ENCODE data around the gene SIDT2.
A peak's percentile ranks its signal among the peaks of the same experiment; 100 is the strongest.
"Not testable (repeated sequence)": the region's sequence is repeated elsewhere in the genome, so short reads cannot be mapped to it uniquely, and the experiment has no call there.

SIDT2 gene

DNA sequence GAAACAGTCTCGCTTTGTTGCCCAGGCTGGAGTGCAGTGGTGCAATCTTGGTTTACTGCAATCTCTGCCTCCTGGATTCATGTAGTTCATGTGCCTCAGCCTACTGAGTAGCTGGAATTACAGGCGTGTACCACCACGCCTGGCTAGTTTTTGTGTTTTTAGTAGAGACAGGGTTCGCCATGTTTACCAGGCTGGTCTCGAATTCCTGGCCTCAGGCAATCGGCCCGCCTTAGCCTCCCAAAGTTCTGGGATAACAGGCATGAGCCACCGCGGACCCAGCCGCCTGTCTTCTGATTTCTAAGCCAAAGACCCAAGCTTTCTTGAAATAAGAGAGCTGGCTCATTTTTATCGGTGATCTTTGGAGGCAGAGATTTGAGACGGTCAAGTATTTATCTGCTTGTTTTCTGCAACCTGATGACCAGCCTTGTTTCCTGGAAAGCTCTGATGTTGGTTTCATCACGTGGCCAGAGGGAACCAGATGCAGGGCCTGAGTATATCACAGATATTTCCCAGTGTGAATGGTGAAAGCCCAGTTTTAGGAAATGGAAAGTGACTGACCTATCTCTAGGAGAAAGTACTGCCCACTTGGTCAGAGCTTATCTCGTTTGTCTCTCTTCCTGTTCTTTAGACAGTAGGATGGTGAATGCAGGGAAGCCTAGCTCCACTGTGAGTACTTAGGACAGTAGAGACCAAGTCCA lies 5.7 kb upstream of the SIDT2 start:
- DNase-seq (ENCODE audit: low spot score): no peak

DNA sequence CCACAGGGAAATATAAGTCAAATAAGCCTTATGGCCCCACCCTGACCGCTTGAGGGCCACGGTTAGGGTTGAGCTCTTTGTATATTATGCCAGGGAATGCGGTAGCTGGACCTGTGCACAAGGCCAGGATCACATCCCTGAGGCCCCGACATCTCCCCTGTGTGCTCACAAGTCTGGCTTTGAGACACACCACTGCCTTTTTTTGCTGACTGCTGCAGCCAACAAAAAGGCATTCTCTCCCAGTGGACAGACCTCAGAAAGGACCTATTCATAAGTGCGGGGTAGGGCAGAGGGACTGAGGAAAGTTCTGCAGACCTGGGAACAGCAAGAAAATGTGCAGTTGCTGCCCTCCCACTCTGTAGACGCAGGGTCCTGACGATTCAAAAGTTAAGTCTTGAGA lies 3.4 kb upstream of the SIDT2 start:
- DNase-seq (ENCODE audit: low spot score): no peak

DNA sequence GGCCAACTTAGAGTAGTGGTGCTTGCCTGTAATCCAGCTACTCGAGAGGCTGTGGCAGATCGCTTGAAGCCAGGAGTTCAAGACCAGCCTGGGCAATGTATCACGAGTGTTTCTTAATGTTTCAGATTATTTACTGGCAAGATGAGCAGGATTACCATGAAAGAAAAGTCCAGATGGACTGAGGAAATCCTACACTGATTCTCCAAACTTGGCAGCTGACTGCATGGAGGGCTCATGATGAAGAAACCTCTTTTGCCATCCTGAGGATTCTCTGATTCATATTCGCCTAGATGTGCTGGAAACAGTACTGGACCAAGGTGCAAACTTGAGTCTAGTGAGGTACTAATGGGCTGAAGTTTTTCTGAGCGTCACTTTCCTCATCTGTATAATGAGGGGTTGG lies 2.8 kb upstream of the SIDT2 start:
- DNase-seq (ENCODE audit: low spot score): no peak

DNA sequence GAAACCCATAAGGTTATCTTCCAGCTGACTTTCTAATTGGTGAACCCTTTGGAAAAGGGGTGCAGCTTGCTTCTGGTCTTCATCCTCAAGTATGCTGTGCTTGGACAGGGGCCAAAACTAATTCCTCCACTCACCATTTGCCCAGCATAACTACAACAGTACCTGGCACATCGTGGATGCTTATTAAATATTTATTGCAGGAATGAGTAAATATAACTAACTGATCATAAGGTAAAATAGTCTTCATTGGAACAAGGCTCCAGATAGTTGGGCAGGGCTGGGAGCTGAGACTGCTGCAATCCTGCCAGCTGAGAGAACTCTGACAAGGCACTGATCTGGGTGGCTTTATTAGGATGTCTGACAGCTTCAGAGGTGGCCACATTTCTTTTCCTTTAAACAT lies 2.4 kb upstream of the SIDT2 start:
- DNase-seq (ENCODE audit: low spot score): no peak

DNA sequence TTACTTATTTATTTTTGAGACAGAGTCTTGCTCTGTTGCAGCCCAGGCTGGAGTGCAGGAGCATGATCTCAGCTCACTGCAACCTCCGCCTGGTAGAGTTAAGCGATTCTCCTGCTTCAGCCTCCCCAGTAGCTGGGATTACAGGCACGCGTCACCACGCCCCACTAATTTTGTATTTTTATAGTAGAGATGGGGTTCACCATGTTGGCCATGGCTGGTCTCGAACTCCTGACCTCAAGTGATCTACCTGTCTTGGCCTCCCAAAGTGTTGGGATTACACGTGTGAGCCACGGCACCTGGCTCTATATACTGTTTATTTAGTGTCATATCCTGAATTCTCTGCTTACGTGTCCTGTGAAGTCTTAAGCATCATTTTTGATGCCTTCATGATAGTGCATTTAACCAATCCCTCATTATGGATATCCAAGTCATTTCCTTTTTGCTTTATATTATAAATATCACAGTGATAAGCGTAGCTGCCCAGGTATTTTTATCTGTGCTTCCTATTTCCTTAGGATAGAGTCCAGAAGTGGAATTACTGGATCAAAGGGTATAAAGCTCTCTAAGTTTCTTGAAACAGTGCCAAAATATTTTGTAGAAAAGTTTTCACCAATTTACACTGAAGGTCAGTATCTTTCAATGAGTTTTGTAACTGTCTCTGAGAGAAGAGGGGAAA lies 871 bp upstream of the SIDT2 start:
- no peak for DNase-seq (ENCODE audit: low spot score)

DNA sequence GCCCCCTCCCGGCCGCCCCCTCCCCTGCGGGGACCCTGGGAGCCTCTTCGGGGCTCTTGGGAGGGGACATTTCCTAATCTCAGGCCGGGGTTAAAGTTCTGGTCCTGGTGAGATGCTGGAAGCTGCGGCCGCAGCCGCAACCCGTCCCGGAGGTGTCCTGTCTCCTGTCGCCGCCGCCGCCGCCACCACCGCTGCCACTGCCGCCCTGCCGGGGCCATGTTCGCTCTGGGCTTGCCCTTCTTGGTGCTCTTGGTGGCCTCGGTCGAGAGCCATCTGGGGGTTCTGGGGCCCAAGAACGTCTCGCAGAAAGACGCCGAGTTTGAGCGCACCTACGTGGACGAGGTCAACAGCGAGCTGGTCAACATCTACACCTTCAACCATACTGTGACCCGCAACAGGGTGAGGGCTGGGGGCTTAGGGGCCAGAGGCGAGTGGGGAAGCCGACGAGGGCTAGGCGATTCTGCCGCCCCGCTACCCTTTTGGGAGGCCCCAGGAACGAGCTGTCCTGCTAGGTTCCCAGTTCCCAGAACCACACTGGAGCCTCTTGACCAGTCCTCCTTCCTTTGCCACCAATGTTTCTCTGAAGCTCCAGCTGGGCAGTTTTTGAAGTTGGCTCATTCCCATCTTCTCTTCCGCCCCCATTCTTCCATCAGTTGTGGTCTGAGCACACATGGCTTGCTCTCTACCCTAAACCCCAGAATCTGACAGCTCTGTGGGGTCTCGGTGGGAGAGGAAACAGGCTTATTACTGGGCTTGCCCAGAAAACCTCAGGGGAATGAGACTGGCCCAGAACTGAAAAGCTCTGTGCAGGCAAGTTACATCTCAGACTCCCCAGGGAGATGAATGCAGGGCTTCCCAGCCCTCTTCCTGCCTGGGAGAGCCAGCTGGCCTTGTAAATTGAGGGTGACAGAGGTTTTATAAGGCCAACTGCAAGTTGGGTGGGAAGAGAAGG lies 781 bp downstream of the SIDT2 start:
- DNase-seq (ENCODE audit: low spot score): peak; percentile 52

DNA sequence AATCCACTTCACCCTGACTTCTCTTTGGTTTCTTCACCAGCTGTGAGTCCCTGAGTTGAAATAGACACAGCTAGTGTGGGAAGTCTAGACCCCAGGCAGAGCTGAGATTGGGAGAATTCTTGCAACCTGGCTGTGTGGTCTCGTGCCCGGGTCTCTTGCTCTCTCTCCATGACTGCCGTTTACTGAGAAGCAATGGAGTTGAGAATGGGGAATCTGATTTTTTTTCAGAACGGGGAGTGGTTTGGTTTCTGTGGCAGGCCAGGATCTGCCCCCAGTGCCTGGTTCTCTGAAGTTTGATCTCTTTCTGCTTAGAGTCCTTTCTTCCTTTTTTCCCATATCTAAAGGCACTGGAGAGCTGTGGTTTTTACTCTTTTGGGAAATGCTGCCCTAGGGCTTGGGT lies 1.5 kb downstream of the SIDT2 start:
- DNase-seq (ENCODE audit: low spot score): peak; percentile 33

DNA sequence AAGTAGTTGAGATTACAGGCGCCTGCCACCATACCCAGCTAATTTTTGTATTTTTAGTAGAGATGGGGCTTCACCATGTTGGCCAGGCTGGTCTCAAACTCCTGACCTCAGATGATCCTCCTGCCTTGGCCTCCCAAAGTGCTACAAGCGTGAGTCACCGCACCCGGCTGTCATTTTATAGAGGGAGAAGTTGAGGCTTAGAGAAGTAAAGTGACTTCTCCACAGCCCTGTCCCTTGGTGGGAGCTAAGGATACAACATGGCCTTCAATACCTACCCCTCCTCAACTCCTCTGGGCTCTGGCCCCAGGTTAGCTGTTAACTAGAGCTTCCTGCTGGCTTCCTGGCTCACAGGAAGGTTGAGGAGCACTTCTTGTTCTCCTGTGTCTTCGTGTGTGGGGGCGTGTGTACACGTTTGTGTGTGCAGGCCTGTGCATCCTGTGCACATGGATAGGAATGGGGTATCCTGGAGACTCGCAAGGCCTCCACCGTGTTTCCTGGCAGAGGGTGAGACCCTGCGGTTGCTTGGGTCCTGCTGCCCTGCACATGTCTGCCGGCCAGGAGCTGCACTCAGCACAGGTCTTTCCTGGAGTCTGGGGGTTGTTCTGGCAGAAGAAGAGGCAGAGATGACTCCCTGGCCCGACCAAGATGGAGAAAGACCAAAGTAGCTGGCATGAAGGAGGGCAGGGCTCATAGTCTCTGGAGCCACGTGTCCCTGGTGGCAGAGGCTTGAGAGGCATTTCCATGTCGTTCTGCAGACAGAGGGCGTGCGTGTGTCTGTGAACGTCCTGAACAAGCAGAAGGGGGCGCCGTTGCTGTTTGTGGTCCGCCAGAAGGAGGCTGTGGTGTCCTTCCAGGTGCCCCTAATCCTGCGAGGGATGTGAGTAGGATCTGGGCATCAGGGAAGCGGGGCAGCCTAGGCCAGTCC lies 2.4 kb downstream of the SIDT2 start:
- DNase-seq (ENCODE audit: low spot score): peak; percentile 60

DNA sequence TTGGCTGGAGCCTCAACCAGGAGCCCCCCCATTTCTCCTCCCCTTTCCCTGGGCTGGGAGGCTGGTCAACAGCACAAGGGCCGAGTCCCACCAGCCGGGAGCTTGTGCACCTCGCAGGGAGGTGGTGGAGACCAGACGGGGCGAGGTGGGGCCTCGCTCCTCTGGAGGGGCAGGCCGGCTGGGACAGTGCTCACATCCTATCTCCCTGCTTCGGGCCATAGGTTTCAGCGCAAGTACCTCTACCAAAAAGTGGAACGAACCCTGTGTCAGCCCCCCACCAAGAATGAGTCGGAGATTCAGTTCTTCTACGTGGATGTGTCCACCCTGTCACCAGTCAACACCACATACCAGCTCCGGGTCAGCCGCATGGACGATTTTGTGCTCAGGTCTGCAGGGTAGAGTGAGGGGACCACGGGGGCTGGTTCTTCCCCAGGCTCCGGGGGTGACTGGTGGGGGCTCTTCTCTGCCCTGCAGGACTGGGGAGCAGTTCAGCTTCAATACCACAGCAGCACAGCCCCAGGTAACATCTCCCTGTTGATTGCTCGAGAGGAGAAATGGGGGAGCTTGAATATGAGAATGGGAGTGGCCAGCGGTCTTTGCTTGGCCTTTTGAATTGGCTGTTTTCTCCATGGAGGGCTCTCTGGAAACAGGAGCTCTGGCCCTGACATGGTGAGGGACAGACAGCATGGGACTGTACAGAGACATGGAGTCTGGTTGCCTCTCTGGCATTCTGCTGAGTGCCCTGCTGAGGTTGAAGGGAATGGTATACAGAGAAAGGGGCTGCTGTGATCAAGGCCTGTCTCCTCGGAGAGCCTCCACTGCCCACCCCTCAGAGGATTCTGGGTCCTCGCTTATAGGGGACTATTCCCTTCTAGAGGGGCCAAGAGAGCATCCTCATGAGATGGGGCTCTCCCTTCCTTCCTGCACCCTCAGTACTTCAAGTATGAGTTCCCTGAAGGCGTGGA lies 3.3 kb downstream of the SIDT2 start:
- DNase-seq (ENCODE audit: low spot score): no peak

DNA sequence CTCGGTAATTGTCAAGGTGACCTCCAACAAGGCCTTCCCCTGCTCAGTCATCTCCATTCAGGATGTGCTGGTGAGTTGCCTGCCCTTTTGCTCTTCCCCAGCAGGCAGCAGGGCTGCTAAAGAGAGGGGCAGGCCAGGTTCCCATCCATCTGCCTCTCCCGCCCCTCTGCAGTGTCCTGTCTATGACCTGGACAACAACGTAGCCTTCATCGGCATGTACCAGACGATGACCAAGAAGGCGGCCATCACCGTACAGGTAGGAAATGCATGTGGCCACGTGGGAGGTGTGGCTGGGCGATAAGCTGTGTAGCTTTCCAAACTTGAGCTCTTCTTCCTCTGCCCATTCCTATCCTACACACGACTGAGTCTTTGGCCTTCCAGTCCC lies 4.0 kb downstream of the SIDT2 start:
- no peak for DNase-seq (ENCODE audit: low spot score)

DNA sequence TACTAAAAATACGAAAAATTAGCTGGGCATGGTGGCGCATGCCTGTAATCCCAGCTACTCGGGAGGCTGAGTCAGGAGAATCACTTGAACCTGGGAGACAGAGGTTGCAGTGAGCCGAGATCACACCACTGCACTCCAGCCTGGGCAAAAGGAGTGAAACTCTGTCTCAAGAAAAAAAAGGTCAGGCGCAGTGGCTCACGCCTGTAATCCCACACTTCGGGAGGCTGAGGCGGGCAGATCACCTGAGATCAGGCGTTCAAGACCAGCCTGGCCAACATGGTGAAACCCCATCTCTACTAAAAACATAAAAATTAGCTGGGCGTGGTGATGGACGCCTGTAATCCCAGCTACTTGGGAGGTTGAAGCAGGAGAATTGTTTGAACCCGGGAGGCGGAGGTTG lies 4.6 kb downstream of the SIDT2 start:
- DNase-seq (ENCODE audit: low spot score): not testable (repeated sequence)

DNA sequence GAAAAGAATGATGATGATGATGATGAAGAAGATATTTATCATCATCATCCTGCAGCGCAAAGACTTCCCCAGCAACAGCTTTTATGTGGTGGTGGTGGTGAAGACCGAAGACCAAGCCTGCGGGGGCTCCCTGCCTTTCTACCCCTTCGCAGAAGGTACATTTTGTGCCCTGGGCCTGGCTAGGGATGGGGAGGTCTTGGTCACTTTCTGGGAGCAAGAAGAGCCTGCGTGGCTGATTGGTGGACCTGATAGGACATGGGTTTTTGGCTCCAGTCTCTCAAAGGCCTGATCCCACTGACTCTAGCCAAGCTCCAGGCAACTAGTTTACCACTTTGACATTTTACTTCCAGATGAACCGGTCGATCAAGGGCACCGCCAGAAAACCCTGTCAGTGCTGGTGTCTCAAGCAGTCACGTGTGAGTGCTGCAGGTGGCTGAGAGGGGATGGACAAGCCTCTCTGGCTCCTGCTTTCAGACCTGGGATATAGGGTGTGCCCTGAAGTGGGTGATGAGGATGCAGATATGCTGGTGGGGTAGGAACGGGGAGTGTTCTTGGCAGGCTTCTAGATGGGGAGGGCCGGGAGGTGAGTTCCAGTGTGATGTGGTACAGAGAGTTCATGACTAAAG lies 5.3 kb downstream of the SIDT2 start:
- no peak for DNase-seq (ENCODE audit: low spot score)

DNA sequence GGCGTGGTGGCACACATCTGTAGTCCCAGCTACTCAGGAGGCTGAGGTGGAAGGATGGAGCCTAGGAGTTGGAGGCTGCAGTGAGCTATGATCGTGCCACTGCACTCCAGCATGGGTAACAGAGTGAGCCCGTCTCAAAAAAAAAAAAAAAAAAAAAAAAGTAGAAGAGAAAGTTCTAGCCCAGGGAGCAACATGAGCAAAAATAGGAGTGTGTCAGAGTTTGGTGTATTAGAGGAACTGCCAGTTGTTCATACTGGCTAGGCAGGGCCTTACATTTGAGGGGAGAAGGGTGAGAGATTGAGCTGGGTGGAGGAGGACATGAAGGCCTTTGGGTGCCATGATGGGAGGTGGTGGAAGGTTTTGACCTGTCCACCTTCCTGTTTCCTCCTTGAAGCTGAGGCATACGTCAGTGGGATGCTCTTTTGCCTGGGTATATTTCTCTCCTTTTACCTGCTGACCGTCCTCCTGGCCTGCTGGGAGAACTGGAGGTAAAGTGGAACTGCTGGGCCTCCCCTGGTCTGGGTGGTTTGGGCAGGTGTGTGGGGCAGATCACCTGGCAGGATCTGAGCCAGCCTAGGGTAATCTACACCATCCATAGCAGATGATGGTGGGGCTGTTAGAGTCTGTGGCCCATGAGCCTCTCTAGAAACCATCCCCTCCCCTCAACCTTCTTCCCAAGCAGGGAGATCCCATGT lies 7.3 kb downstream of the SIDT2 start:
- no peak for DNase-seq (ENCODE audit: low spot score)

DNA sequence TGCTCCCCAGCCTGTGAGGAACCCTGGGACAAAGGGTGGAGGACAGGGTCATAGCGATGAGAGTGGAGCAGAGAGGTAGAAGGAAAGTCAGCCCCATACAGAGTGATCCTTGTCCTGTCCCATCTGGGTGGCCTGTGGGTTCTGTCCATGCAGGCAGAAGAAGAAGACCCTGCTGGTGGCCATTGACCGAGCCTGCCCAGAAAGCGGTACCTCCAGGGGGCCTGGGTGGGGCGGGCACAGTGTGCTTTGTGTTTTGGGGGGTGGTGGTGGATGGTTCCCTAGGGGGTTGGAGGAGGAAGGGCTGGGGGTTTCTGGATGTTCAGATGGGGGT lies 7.9 kb downstream of the SIDT2 start:
- DNase-seq (ENCODE audit: low spot score): no peak

DNA sequence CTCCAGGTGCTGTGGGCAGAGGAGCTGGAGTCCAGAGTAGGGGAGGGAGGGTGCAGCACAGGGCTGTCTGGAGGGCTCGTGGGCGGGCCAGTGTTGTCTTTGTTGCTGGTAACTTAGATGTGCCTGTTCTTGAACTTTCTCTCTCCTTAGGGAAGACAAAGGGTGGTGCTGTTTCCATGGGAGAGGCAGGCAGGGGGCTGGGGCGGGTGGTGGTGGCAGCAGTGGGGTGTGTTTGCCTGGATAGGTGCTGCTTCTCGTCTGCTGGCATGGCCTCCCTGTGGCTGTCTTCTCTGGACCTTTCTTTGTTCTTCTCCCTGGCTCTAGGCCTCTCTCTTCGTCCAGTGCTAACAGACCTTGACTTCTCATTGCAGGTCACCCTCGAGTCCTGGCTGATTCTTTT lies 8.5 kb downstream of the SIDT2 start:
- no peak for DNase-seq (ENCODE audit: low spot score)

DNA sequence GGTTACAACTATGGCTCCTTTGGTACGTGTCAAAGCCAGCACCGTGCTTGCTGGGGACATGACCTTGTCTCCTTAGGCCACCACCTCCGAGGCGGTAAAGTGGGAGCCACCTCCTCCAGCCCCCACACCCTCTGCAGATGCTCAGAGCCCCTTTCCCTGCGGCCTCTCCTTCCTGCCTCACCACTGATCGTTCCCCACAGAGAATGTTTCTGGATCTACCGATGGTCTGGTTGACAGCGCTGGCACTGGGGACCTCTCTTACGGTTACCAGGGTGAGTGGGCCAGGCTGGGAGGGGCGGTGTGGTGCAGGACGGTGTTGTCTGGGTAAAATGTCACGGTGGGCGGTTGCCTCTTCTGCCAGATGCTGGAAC lies 8.9 kb downstream of the SIDT2 start:
- DNase-seq (ENCODE audit: low spot score): no peak

DNA sequence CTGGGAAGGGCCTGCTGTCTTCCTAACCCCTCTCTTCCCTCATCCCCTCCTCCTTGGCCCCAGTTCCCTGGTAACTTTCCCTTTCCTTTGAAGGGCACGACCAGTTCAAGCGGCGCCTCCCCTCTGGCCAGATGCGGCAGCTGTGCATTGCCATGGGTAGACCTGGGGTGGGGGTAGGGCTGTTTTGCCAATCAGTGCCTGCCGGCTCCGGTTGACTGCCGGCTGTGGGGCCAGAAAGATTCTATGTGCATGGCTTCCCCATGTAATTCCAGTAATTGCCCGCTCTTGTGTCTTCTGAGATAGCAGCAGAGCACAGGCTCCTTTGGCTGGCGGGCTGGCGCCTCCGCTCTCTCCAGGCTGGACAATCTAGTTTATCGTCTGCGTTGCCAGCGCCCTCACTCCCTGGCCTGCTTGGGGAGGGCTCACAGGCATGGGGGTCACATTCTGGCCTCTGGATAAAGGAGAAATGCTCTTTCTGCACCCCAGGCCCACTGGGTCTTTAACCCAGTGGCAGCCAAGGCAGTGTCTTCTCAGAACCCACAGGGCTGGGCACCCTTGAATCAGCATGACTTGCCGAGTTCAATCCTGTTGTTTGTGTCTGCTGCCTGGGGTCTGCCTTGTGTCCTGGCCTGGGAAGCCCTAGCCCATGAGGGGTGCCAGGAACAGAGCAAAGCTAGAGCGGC lies 9.4 kb downstream of the SIDT2 start:
- no peak for DNase-seq (ENCODE audit: low spot score)

DNA sequence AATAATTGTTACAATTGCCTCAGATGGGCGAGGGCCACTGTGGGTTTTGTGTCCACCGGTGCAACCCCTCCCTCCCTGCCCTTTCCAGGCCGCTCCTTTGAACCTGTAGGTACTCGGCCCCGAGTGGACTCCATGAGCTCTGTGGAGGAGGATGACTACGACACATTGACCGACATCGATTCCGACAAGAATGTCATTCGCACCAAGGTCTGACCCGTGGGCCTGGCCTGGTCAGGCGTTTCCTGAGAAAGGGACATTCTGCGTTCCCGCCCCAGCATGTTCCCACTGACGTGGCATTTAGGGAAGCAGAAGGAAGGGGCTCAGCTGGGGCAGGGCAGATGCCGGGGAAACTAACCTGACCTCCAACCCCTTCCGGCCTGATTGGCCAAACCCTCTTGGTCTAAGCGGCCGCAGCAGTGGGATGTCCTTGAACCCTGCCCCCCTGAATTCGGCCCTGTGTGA lies 10.1 kb downstream of the SIDT2 start:
- no peak for DNase-seq (ENCODE audit: low spot score)

All from AG08395 (cell line).